ENCODE measurements around the gene XKRX.
A peak's percentile ranks its signal among the peaks of the same experiment; 100 is the strongest.

Gene XKRX

DNA sequence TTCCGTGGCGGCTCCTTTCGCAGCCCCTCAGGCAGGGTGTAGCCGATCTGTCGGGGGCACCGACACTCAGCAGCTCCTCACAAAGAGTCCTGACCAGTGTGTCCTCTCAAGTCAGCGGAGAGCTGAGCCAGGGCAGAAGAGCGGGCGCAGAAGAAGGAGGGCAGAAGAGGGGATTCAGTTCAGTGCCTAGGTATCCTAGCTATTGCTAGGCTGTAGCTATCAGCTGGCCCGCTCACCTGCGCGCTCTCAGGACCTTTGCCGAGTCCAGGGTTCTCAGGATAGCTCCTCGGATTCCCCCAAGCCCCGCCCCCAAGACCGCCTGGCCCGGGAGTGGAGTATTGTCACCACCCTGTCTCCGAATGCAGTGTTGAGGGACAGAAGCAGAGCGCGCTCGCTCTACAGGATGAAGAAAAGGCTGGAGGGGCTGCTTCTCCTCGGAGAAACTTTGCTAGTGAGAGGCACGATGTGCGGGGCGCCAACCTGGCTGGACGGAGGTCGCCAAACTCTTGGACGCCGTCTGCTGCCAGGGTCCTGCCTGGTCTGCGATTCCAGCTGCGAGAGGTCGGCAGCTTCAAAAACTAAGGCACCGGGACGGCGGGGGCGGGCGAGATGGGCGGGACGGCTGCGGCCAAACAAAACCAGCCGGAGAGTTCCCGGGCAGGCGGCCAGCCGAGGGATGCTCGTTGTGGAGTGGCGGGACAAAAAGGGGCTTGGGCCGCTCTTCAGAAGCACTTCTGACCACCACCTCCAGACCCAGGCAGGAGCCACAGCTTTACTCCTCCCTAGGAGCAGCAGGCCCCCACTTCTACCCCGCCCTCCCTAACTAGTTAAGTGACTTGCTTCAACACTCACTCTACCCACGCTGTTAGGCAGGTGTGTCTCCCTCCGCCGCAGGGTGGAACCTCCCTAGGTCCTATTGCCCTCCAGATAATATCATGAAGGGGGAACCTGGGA, at the start of gene XKRX:
XKRX (minus strand) TSS at position 258 of the 954 bp plus-strand sequence. CDS start 613 bp downstream, outside the sequence.
- peak within 1 kb of the TSS; percentile 89 for H3K4me3 Mint-ChIP-seq
- H3K27me3 Mint-ChIP-seq (ENCODE audit: low read depth), result peaks cover 3% of the 10 kb centered on the region
- peaks cover 6% of the 10 kb centered on the region for H3K36me3 Mint-ChIP-seq (ENCODE audit: low read depth)
- peaks cover 6% of the 10 kb centered on the region for H3K9me3 Mint-ChIP-seq
- DNase-seq (ENCODE audit: low spot score), result peak; percentile 20
- H3K27ac Mint-ChIP-seq, result no peak within 1 kb of the TSS
- H3K4me1 Mint-ChIP-seq (ENCODE audit: low read depth), result peaks cover 10% of the 10 kb centered on the region

- Mint-ChIP-seq H3K27ac (no peak overlapping the region), H3K9me3 (no peaks in the 10 kb centered on the region), H3K36me3 (ENCODE audit: low read depth) (no peaks in the 10 kb centered on the region), H3K4me3 (no peak overlapping the region), H3K4me1 (ENCODE audit: low read depth) (no peaks in the 10 kb centered on the region), H3K27me3 (ENCODE audit: low read depth) (no peaks in the 10 kb centered on the region)
- no peak for DNase-seq (ENCODE audit: low spot score)
Measured at GRCh38 chrX:100976211-100976610, 47.5 kb upstream of the XKRX start.

- Mint-ChIP-seq H3K36me3 (ENCODE audit: low read depth) (no peaks in the 10 kb centered on the region), H3K4me3 (no peak overlapping the region), H3K9me3 (no peaks in the 10 kb centered on the region), H3K27me3 (ENCODE audit: low read depth) (no peaks in the 10 kb centered on the region), H3K4me1 (ENCODE audit: low read depth) (no peaks in the 10 kb centered on the region), H3K27ac (no peak overlapping the region)
- DNase-seq (ENCODE audit: low spot score), result no peak
Measured at GRCh38 chrX:100975212-100975611, 46.5 kb upstream of the XKRX start.

- Mint-ChIP-seq H3K36me3 (ENCODE audit: low read depth) (no peaks in the 10 kb centered on the region), H3K4me3 (no peak overlapping the region), H3K27ac (no peak overlapping the region), H3K4me1 (ENCODE audit: low read depth) (no peaks in the 10 kb centered on the region), H3K27me3 (ENCODE audit: low read depth) (no peaks in the 10 kb centered on the region), H3K9me3 (no peaks in the 10 kb centered on the region)
- DNase-seq (ENCODE audit: low spot score), result no peak
Measured at GRCh38 chrX:100973411-100973810, 44.7 kb upstream of the XKRX start.

- Mint-ChIP-seq H3K4me1 (ENCODE audit: low read depth) (no peaks in the 10 kb centered on the region), H3K4me3 (no peak overlapping the region), H3K27ac (no peak overlapping the region), H3K36me3 (ENCODE audit: low read depth) (no peaks in the 10 kb centered on the region), H3K27me3 (ENCODE audit: low read depth) (no peaks in the 10 kb centered on the region), H3K9me3 (no peaks in the 10 kb centered on the region)
- DNase-seq (ENCODE audit: low spot score), result no peak
Measured at GRCh38 chrX:100969936-100970335, 41.2 kb upstream of the XKRX start.

DNA sequence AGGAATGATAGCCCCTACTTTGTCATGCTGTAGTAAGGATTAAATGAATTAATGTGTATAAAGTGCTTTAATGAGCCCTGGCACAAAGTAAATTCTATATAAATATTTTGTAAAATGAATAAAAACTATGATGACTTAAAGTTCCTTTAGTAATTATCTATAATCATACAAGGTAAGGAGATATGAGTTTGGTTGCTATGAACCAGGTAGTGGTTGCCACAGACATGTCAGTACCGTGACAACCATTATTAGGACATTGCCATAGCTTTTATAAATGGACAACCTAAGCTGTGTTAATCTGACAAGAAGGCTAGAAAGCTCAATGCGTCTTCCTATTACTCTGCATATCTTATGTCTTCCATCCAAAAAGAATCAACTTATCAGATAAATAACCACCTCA, 40.7 kb upstream of the XKRX start, which contains the start of gene ARL13A:
ARL13A (plus strand) TSS at position 301 of the 400 bp plus-strand sequence. CDS start 3,982 bp downstream, outside the sequence.
- Mint-ChIP-seq H3K36me3 (ENCODE audit: low read depth) (no peaks in the 10 kb centered on the region), H3K4me1 (ENCODE audit: low read depth) (no peaks in the 10 kb centered on the region), H3K27me3 (ENCODE audit: low read depth) (no peaks in the 10 kb centered on the region), H3K9me3 (no peaks in the 10 kb centered on the region), H3K27ac (no peak within 1 kb of the TSS), H3K4me3 (no peak within 1 kb of the TSS)
- no peak for DNase-seq (ENCODE audit: low spot score)

- H3K27me3 Mint-ChIP-seq (ENCODE audit: low read depth), result no peaks in the 10 kb centered on the region
- H3K36me3 Mint-ChIP-seq (ENCODE audit: low read depth), result no peaks in the 10 kb centered on the region
- no peaks in the 10 kb centered on the region for H3K9me3 Mint-ChIP-seq
Measured at GRCh38 chrX:100964362-100964761, 35.6 kb upstream of the XKRX start.

GRCh38 chrX:100962811-100963210, 34.1 kb upstream of the XKRX start:
- Mint-ChIP-seq H3K9me3 (no peaks in the 10 kb centered on the region), H3K36me3 (ENCODE audit: low read depth) (no peaks in the 10 kb centered on the region), H3K27ac (no peak overlapping the region), H3K4me1 (ENCODE audit: low read depth) (no peaks in the 10 kb centered on the region), H3K4me3 (no peak overlapping the region), H3K27me3 (ENCODE audit: low read depth) (no peaks in the 10 kb centered on the region)
- no peak for DNase-seq (ENCODE audit: low spot score)

More at GRCh38 chrX:100964362-100964761, 35.6 kb upstream of the XKRX start:
- DNase-seq (ENCODE audit: low spot score), result no peak
- H3K4me1 Mint-ChIP-seq (ENCODE audit: low read depth), result no peaks in the 10 kb centered on the region
- H3K4me3 Mint-ChIP-seq, result no peak overlapping the region
- no peak overlapping the region for H3K27ac Mint-ChIP-seq

DNA sequence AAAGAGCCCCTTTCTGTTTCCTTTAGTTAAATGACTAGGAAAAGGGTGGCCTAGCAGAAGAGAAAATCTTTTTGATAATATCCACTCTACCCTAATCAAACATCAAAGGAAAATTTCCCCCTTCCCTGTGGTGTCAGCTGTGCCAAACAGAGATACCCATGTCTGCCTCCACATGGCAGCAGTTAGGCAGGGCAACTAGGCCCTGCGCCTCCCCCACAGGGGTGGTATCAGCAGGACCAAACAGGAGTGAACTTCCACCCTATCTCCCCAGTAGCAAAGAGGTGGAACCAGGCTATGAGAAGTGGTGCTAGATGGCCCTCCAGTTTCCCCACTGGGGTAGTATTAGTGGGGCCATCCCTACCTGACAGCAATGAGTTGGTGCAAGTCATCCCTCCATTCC, 19.8 kb upstream of the XKRX start:
- no peak overlapping the region for H3K4me3 Mint-ChIP-seq
- no peaks in the 10 kb centered on the region for H3K9me3 Mint-ChIP-seq
- H3K27ac Mint-ChIP-seq, result no peak overlapping the region
- no peaks in the 10 kb centered on the region for H3K4me1 Mint-ChIP-seq (ENCODE audit: low read depth)
- no peaks in the 10 kb centered on the region for H3K36me3 Mint-ChIP-seq (ENCODE audit: low read depth)
- no peaks in the 10 kb centered on the region for H3K27me3 Mint-ChIP-seq (ENCODE audit: low read depth)
- no peak for DNase-seq (ENCODE audit: low spot score)

DNA sequence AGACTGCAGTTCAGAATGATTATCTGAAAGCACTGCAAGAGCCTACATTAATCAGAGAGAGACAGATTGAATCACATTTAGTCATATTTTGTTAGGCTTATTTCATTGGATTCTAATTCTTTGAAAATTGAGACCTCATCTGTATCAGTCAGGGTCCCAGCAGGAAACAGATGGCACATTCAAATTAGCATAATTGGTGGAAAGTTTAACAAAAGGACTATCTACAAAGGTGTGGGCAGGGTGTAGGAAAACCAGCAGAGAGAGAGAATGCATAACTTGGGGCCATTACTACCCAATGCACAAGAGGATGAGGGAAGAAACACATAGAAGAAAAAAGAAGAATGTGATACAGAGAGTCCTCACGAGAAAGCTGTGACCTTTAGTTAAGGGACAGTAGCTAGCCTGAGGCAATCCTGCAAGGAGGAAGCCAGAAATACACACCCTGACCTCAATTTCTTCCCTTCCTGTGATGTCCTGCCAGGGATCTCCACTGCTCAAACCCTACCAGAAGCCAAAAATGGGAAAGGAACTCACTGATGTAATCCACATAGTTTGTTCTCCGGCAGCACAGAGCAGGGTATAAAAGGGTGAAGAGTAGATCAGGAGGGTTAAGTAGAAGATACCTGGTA, 17.7 kb upstream of the XKRX start:
- Mint-ChIP-seq H3K9me3 (no peaks in the 10 kb centered on the region), H3K27ac (no peak overlapping the region), H3K36me3 (ENCODE audit: low read depth) (no peaks in the 10 kb centered on the region), H3K27me3 (ENCODE audit: low read depth) (no peaks in the 10 kb centered on the region), H3K4me1 (ENCODE audit: low read depth) (no peaks in the 10 kb centered on the region), H3K4me3 (no peak overlapping the region)
- no peak for DNase-seq (ENCODE audit: low spot score)

DNA sequence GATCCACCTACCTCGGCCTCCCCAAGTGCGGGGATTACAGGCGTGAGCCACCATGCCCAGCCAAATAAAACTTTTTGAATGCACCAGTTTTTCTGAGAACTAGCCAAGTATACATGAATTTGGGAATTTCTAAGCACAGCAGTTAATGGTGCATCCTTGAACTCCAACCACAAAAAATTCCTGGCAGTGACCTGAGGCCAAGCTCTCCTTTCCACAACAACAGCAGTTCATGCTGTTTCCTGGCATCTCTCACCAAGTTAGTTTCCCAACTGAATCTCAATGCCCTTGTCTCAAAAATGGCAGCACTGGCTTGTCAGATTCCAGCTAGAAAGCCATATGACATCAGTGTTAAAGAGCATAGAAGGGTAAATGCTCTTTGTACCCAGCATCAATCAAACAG, 15.9 kb upstream of the XKRX start:
- Mint-ChIP-seq H3K4me1 (ENCODE audit: low read depth) (no peaks in the 10 kb centered on the region), H3K4me3 (no peak overlapping the region), H3K36me3 (ENCODE audit: low read depth) (no peaks in the 10 kb centered on the region), H3K27me3 (ENCODE audit: low read depth) (no peaks in the 10 kb centered on the region), H3K9me3 (no peaks in the 10 kb centered on the region), H3K27ac (no peak overlapping the region)
- DNase-seq (ENCODE audit: low spot score), result no peak

DNA sequence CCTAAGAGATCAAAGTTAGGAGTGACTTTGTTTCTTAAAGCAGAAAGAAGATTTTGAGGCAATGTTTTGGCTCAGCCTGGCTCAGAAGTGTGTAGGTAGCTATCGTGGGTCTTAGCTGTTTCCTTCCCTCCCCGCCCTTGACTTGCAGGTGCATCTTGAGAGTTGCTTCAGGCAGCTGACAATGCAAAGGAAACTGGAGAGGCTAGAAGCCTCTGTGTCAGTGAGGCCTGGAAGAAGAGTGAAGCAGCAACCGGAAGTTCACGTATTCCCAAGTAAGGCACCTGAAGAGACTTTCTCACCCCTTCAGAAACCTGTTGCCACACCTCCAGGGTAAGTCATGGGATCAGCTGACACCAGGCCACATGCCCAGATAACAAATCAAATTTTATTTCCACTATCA, 10.6 kb upstream of the XKRX start:
- DNase-seq (ENCODE audit: low spot score), result no peak
- no peaks in the 10 kb centered on the region for H3K36me3 Mint-ChIP-seq (ENCODE audit: low read depth)
- no peaks in the 10 kb centered on the region for H3K4me1 Mint-ChIP-seq (ENCODE audit: low read depth)
- H3K27ac Mint-ChIP-seq, result no peak overlapping the region
- H3K4me3 Mint-ChIP-seq, result no peak overlapping the region
- H3K27me3 Mint-ChIP-seq (ENCODE audit: low read depth), result no peaks in the 10 kb centered on the region
- no peaks in the 10 kb centered on the region for H3K9me3 Mint-ChIP-seq

GRCh38 chrX:100935767-100936166, 7.0 kb upstream of the XKRX start:
- Mint-ChIP-seq H3K9me3 (peaks cover 6% of the 10 kb centered on the region), H3K4me1 (ENCODE audit: low read depth) (peaks cover 7% of the 10 kb centered on the region), H3K4me3 (no peak overlapping the region), H3K27ac (no peak overlapping the region), H3K27me3 (ENCODE audit: low read depth) (no peaks in the 10 kb centered on the region), H3K36me3 (ENCODE audit: low read depth) (peaks cover 6% of the 10 kb centered on the region)
- no peak for DNase-seq (ENCODE audit: low spot score)

- Mint-ChIP-seq H3K27ac (no peak overlapping the region), H3K4me3 (no peak overlapping the region), H3K4me1 (ENCODE audit: low read depth) (peaks cover 10% of the 10 kb centered on the region), H3K36me3 (ENCODE audit: low read depth) (peaks cover 6% of the 10 kb centered on the region), H3K27me3 (ENCODE audit: low read depth) (peaks cover 3% of the 10 kb centered on the region), H3K9me3 (peaks cover 6% of the 10 kb centered on the region)
- DNase-seq (ENCODE audit: low spot score), result no peak
Measured at GRCh38 chrX:100931925-100932285, 3.2 kb upstream of the XKRX start.
